HG02623 (cell line): ENCODE data around the gene MTHFSD.

Source experiments
- ATAC-seq: cut with Tn5 transposase; IDR thresholded peaks from one replicate; pipeline ENCODE4 v1.9.1; 2021; ENCODE audit warnings: moderate library complexity; ENCODE audit not compliant: unreplicated experiment

Gene MTHFSD

DNA sequence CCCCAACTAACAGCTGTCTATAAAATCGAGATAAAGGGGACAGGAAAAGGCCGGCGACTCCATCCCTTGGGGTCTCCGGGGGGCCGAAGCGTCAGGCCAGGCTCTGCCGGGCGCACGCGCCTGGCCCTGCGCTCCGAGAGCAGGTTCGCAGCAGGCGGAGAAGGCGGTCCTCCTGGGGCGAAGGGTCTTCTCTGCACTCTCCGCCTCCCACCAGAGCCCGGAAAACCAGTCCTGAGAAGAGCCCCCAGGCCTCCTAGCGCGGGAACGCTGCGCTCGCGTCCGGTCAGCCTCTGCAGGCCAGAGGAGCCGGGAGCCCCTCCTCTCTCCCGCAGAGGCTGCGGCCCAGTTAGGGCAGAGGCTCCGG lies 39.6 kb downstream of the MTHFSD start:
- ATAC-seq: no peak

DNA sequence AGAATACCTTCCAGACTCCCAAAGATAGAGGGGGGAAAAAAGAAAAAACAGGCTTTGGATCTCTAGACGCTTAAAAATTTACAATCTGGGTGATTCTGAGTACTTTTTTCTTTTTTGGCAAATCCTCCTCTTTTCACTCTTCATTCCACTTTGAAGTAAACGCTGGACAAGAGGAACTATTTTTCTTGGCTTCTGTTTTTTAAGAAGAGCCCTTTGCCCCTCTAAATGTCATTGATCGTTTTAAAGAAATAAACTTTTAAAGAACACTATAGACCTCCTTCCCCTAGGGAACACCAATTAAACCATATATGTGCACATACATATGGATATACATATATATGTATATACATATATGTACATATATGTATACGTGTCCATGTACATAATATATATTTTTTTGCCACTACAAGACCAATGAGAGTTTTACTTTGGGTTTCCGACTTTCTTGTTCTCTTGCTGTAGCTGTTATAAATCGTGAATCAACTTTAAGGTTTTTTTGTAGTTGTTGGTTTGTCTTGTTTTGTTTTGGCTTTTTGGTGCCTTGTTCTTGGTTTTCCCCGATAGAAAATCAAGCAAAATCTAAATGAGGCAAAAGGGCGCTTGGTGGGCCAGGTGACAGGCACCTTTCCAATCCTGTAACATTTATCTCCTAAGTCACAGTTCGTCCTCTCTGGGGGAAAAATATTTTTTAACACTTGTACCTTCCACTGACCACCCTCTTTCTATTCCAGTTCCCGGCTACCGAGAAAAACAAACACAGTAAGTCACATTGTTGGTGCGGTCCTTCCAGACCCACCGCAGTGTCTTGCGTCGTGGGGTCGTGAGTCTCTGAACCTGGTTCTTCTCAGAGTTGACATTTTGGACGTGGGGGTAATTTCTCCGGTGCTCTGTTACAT lies 40.3 kb downstream of the MTHFSD start:
- no peak for ATAC-seq

DNA sequence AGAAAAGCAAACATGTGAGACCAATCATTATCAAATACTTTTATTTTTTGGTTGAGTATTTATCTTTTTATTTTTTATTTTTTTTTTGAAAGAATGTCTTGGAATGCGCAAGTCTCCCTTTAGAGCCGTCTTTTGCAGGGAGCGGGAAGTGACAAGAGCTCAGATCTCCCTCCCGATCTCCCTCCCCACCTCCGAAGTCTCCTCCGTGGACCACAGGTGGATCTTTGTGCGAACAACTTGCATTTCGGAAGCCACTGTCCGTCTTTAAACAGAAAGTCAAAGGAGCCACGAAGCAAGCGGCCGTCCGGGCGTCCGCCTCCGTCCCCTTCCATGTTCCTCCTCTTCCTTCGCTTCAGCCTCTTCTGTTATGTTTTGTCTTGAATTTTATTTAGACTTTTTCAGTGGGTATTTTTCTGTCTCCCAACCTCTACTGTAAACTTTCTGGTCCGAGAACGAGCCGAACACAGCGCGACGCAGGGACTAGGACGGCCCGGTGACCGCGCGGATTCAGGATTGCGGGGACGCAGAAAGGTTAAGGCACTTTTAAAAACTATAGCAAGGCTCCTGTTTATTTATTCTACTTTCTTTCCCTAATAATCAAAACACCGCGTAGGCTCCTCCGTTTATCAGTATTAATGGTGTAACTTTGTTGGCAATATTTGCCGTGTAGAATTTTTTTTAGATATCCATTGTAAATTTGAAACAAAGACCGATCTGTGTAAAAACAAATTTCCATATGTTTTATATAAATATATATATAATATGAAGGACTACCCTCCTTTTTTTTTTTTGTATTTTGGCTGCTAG lies 41.4 kb downstream of the MTHFSD start:
- ATAC-seq: no peak

DNA sequence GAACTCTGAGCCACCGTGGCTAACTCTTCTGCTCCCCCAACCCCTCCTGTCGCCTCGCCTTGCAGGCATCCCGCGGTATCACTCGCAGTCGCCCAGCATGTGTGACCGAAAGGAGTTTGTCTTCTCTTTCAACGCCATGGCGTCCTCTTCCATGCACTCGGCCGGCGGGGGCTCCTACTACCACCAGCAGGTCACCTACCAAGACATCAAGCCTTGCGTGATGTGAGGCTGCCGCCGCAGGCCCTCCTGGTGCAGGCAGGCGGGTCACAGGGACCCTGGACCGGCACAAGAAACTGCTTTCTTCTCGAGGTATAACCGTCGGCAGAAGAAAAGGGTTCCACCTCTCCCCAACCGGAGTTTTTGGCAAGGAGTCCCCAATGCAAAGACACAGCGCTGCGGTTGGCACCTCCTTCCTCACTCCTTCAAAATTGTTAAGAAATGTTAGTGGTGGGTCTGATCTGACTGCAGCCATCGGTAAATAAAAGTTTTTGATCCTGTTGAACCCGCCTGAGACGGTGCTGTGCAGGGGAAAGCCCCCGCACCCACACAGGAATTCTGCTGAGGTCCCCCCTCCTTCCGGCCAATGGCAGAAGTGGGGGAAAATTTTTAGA lies 42.1 kb downstream of the MTHFSD start:
- ATAC-seq: no peak

DNA sequence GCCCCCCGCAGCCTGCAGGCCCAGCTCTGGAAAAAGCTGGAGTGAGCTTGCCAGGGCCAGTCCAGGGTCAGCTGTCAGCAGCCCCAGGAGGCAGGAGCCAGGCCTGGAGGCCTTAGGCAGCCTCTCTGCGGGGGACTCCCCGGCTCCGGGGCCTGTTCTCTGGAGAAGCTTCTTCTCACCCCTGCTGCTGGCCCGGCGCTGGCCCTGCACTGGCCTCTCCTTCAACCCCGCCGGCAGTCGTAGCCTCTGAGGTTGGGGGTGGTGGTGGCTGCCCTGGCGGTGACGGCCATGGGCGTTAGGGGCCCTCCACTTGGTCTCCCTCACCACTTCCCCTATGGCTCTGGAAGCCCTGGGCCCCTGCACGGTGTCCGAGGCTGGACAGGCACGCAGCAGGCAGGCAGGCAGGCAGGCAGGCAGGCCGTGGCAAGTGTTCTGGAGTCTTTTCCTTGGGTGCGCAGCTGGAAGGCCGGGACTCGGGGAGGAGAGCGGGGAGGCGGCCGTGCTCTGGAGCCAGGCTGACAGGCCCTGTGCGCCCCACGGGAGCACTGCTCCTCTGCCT lies 42.7 kb downstream of the MTHFSD start:
- no peak for ATAC-seq

DNA sequence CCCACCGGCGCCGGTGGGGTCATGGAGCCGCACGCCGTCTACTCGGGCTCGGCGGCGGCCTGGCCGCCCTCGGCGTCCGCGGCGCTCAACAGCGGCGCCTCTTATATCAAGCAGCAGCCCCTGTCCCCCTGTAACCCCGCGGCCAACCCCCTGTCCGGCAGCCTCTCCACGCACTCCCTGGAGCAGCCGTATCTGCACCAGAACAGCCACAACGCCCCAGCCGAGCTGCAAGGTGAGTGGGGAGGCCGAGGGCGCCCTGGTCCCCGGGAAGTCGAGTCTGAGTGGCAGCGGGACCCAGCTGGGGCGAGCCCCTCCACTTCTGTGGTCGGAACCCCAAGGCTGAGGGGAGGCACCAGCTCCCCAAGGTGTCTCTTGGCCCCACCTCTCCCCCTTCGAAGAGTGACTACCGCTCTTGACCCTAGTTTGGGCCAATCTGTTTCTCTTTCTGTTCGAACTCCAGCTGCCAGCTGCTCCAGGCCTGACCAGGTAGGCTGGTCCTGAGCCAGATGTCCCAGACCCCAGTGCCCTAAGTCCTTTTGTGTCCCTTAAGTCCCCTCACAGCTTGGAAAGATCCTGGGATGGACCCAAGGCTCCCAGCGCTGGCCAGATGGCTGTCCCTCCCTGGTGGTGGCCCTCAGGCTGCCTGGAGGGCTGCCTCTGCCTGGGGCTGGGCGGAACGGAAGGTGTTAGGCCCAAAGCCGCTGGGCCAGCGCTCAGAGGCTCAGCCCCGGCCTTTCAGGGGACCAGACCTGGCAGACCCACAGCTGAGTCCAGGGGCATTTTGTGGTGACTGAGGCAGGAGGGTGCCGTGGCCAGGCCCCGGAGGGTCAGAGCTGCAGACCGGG lies 43.5 kb downstream of the MTHFSD start:
- ATAC-seq: no peak

- no peak for ATAC-seq
Measured at GRCh38 chr16:86510465-86511261, 44.4 kb downstream of the MTHFSD start, which contains the start of gene FOXF1. TSS of gene FOXF1 (plus strand) at chr16:86510527. CDS start at chr16:86510570, 43 bp downstream.

GRCh38 chr16:86509759-86510464 lies 45.1 kb downstream of the MTHFSD start:
- no peak for ATAC-seq

- ATAC-seq: no peak
Measured at GRCh38 chr16:86508947-86509758, 45.9 kb downstream of the MTHFSD start.

DNA sequence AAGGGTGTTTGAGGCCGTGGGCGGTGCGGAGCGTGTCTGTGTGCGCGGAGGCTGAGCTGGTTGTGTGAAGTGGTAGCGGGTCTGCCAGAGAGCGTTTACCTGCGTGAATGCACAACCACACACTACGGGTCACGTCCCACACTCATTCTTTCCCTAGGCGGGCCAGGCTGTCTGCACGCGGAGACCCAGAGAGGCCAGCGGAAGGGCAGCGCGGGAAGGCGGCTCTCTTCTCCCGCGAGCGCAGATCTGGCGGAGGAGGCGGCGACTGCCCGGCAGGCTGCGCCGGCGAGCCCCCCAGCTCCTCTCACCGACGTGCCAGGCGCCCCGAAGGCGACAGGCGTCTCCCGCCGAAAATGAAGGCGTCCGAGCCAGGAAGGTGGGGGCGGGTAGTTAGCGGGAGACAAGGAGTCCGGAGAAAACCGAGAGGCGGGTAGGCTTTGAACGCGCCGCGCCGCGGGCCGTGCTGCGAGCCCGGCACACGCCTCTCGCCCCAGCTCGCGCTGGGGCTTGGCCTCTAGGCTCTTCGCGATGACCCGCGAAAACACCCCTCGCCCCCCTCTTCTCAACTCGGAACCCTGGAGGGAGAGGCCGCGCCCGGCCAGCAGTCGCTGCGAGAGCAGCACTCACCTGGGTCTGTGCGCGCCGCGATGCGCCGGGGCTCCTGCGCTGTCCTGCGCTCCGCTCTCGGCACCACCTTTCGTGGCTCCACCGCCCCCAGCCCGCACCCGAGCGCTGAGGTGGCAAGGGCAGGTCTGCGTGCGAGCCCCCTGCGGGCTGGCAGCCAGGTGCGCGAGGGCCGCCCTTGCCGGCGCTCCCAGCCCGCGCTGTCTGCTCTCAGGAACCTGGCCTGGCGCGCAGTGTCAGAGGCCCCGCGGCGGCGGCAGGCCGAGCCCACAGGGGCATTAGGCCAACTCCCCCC lies 46.7 kb downstream of the MTHFSD start:
- ATAC-seq: no peak

DNA sequence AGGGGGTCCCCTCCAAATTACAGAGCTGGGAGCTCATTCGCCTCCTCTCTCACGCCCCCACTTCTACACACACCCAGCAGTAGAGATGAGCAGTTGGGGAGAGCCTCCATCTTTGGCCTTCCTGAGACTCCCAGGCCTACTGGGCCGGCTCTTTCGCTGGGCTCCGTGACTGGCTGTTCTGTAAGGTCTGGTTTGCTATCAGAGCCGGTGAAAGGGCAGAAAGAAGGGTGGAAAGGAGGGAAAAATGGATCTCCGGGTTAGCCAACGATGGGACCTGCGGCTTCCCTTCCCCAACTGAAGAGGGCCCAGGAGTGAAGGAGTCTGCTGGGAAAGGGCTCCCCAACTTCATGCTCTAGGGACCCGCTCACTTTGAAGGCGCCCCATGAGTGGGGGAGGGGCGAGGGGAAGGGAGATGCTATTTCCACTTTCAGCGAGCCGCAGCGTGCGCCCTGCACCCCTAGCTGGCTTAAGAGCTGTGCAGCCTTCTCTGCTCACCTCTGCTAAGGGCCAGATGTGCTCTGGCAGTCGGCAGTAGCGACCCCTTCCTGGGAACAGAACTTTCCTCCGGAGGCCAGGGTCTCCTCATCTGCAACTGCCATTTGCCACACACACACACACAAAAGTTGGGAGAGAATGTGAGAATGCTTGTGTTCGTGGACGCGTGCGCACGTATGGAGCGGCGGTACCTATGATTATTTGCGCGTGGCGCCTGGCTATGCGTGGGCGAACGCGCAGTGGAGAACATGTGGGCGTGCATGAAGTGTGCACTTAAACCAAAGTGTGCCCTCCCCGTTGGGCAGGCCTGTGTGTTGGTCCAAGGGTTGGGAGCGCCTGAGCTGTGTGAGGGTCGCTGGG lies 47.6 kb downstream of the MTHFSD start:
- ATAC-seq: no peak

DNA sequence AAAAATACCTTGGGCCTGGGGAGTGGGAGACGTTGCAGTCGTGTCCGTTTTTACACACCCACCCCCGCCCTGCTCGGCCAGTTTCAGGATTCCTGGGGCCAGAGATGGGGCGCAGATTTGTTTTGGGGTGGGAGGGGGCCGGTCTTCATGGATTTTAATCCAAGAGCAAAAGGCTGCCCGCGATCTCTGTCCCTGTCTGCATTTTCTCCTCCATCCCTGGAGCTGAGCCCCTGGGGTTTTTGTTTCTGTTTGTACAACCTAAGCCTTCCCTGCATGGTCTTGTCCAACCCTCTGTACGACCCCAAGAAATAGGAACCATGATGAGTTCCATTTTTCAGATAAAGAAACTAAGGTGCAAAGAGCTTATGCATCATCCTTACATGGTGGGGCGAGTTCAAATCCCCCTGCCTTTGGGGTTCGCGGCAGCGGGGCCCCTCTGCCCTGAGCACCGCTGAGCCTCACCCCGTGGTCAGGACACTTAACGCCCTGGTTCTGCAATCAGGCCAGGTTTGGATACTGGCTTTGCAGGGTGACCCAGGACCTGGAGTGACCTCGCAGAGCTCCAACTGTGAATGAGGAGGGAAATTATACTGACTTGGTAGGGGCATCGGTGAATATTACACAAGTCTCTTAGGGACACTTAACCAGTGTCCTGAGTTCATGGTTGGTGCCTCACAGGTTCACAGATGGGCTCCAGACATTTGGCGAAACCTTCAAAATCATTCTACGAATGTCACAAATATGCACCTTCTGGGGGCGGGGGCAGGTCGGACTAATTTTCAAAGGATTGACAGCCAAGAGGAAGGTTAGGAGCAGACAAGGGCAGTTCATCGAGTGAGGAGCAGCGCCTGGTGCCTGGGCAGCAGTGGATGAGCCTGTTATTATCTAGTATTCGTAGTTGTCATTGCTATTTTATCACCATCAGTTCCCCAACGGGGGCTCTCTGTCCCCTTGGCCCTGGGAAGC lies 48.9 kb downstream of the MTHFSD start:
- no peak for ATAC-seq

DNA sequence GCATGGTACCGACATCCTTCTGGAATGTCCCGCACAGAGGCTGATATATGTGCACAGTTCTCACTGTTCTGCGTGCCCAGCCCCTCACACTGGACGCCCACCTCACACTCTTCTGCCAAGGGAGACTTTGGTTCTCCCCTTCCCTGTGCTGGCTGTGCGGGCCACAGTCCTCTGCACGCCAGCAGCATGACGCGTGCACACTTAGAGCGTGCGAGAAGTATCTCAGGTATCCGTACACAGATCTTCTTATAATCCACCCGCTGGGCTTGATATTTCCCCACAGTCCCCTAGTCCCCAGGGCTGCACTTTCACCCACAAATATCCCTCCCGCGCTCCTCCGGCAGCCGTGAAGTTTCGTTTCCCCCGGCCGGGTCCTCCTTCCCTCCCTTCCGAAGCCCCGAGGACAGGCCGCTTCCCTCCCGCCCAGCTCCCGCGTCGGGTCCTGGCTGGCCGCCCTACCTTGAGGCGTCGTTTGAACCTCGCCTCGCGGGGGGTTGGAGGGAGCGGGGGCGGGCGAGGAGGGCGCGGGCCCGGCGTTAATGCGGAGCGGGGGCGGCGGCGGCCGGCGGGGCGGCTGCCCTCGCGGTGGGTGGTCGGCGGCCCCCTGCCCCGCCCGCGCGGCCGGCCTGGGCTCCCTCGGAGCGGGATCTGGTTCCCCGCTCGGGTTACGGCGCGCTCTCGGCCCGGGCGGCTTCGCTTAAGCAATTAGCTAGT lies 49.7 kb downstream of the MTHFSD start:
- no peak for ATAC-seq
